DOHH2 (cell line): ENCODE results near the gene PCMT1.

Experiments used
- H3F3A ChIP-seq: fragments of 200-600 bp; sonication (generic), shearing (Covaris generic); 2 replicates; pipeline ENCODE4 v1.6.0; 2016; ENCODE audit warnings: antibody characterized with exemption, mild to moderate bottlenecking; ENCODE audit not compliant: control insufficient read depth, insufficient read depth
- H3K27ac ChIP-seq: fragments of 200-600 bp; sonication (generic); 2 replicates; pipeline ENCODE4 v1.5.1; 2014; ENCODE audit warnings: low read depth, mild to moderate bottlenecking, low read length, moderate library complexity
- H3K27me3 ChIP-seq: fragments of 200-600 bp; sonication (generic); 2 replicates; pipeline ENCODE4 v1.6.1; 2014; ENCODE audit warnings: mild to moderate bottlenecking, low read length, mixed read lengths; ENCODE audit not compliant: control insufficient read depth
- H3K36me3 ChIP-seq: fragments of 200-600 bp; sonication (generic); 2 replicates; pipeline ENCODE4 v1.6.1; 2014; ENCODE audit warnings: mild to moderate bottlenecking, low read length, moderate library complexity, mixed read lengths; ENCODE audit not compliant: control insufficient read depth
- H3K4me1 ChIP-seq: fragments of 200-600 bp; sonication (generic); 2 replicates; pipeline ENCODE4 v1.6.1; 2014; ENCODE audit warnings: mild to moderate bottlenecking, low read length, mixed read lengths; ENCODE audit not compliant: control insufficient read depth
- H3K4me2 ChIP-seq: fragments of 200-600 bp; sonication (generic); 2 replicates; pipeline ENCODE4 v1.6.0; 2014; ENCODE audit warnings: mild to moderate bottlenecking, low read length, moderate library complexity
- H3K4me3 ChIP-seq: fragments of 200-600 bp; sonication (generic); 2 replicates; pipeline ENCODE4 v1.5.1; 2014; ENCODE audit warnings: mild to moderate bottlenecking, low read length, mixed read lengths
- H3K79me2 ChIP-seq: fragments of 200-600 bp; sonication (generic); 2 replicates; pipeline ENCODE4 v1.6.1; 2014; ENCODE audit warnings: mild to moderate bottlenecking, low read length, mixed read lengths; ENCODE audit not compliant: control insufficient read depth
- H3K9me2 ChIP-seq: fragments of 200-600 bp; sonication (generic); replicated peaks from 2 replicates; pipeline ENCODE4 v1.6.1; 2014; ENCODE audit warnings: mild to moderate bottlenecking, low read length, mixed read lengths; ENCODE audit not compliant: control insufficient read depth
- H3K9me3 ChIP-seq: fragments of 200-600 bp; sonication (generic); 2 replicates; pipeline ENCODE4 v1.6.1; 2014; ENCODE audit warnings: antibody characterized with exemption, low read length, mixed read lengths; ENCODE audit not compliant: control insufficient read depth, insufficient read depth
- H4K20me1 ChIP-seq: fragments of 200-600 bp; sonication (generic); 2 replicates; pipeline ENCODE4 v1.6.0; 2014; ENCODE audit warnings: low read depth, mild to moderate bottlenecking, antibody characterized with exemption, low read length, moderate library complexity; ENCODE audit not compliant: control insufficient read depth, insufficient read depth
- EZH2phosphoT487 ChIP-seq: fragments of 200-600 bp; sonication (generic); IDR thresholded peaks from 2 replicates; pipeline ENCODE4 v1.6.1; 2017; ENCODE audit warnings: borderline replicate concordance, mild to moderate bottlenecking, antibody characterized with exemption, low read length, moderate library complexity, mixed read lengths
- TF ChIP-seq, protein P1 (sequence below): fragments of 200-600 bp; sonication (generic); IDR thresholded peaks from one replicate; pipeline ENCODE4 v1.5.1; 2014; ENCODE audit warnings: antibody characterized with exemption, mild to moderate bottlenecking, low read depth, low read length; ENCODE audit not compliant: poor library complexity, severe bottlenecking

PCMT1 gene

DNA sequence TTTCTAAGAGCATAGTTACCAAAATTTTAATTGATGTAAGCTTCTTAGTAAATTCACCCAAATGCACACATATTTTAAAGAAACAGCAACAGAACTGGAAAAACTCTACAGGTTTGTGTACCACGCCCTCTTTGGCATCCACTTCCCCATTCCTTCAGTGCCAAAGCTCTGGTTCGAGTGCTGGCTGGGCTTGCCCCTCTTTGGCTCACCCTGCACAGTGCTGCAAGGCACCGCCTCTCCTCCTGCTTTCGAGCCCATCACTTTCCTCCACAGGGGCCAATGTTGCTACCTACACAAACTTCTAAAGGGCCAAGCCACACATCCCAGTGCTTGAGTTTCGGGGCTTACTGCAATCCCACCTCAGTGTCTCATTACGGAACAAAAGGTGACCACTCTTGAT is 105.0 kb downstream of the PCMT1 start:
- no peak for TF ChIP-seq EZH2phosphoT487
- TF ChIP-seq, protein P1, sequence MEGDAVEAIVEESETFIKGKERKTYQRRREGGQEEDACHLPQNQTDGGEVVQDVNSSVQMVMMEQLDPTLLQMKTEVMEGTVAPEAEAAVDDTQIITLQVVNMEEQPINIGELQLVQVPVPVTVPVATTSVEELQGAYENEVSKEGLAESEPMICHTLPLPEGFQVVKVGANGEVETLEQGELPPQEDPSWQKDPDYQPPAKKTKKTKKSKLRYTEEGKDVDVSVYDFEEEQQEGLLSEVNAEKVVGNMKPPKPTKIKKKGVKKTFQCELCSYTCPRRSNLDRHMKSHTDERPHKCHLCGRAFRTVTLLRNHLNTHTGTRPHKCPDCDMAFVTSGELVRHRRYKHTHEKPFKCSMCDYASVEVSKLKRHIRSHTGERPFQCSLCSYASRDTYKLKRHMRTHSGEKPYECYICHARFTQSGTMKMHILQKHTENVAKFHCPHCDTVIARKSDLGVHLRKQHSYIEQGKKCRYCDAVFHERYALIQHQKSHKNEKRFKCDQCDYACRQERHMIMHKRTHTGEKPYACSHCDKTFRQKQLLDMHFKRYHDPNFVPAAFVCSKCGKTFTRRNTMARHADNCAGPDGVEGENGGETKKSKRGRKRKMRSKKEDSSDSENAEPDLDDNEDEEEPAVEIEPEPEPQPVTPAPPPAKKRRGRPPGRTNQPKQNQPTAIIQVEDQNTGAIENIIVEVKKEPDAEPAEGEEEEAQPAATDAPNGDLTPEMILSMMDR: no peak
- Histone ChIP-seq H3K9me3 (no peaks in the 10 kb centered on the region), H3K4me2 (no peak overlapping the region), H3K4me1 (peaks cover 17% of the 10 kb centered on the region), H3K27me3 (no peaks in the 10 kb centered on the region), H3K4me3 (no peak overlapping the region), H4K20me1 (no peaks in the 10 kb centered on the region), H3K27ac (no peak overlapping the region), H3K79me2 (no peaks in the 10 kb centered on the region), H3K36me3 (no peaks in the 10 kb centered on the region), H3K9me2 (no peaks in the 10 kb centered on the region), H3F3A (no peaks in the 10 kb centered on the region)

DNA sequence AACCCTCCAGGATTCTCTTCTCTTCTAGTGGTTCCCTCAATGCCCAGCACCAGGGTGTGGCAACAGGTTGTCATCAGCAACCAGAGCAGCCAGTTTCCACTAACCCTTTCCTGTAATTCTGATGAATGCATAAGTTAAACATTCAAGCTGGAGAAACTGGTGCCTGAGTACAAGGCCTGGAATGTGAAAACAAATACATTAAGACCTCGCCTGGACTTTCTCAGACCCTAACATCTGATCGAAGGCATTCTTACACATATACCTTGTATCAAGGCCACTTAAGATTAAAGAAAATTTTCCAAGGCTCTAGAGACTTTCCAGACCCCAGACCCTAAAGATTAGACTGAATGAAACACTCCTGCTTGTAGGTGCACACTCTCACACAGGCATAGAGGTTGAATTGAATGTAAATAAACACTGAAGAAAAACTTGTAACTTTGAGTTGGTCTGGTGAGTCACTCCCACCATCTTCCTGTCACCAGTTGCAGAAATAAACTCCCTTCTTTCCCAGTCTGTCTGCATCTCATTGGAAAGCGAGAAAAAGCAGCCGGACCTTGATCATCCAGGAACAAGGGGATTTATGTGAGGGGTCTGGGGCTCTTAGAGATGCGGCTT is 105.6 kb downstream of the PCMT1 start:
- no peaks in the 10 kb centered on the region for H3K9me2 ChIP-seq
- H3F3A ChIP-seq: no peaks in the 10 kb centered on the region
- no peaks in the 10 kb centered on the region for H3K79me2 ChIP-seq
- no peaks in the 10 kb centered on the region for H3K36me3 ChIP-seq
- no peaks in the 10 kb centered on the region for H3K27me3 ChIP-seq
- no peaks in the 10 kb centered on the region for H3K9me3 ChIP-seq
- no peak overlapping the region for H3K4me2 ChIP-seq
- no peak overlapping the region for H3K27ac ChIP-seq
- H3K4me3 ChIP-seq: no peak overlapping the region
- H4K20me1 ChIP-seq: no peaks in the 10 kb centered on the region
- H3K4me1 ChIP-seq: peaks cover 17% of the 10 kb centered on the region
- TF ChIP-seq, protein P1: no peak
- TF ChIP-seq EZH2phosphoT487: no peak

DNA sequence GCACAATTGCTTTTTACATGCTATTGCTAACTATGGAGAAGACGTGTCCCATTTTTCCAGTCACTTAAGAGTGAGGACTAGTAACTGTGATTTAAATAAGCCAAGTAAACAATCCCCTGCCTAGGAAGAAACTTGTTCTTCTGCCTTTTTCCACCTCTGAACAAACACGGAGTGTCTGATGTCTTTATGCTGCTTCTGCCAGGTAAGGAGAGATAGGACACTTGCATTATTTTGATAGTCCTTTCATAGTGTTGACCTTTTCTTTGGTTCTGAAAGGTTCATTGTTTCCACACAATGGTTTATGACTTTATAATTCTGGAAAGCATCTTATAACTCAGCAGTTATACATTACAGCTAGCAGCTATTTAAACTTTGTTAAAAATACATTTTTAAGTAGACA is 106.2 kb downstream of the PCMT1 start:
- Histone ChIP-seq H3K9me3 (no peaks in the 10 kb centered on the region), H3K36me3 (no peaks in the 10 kb centered on the region), H3K27ac (no peak overlapping the region), H3K4me3 (no peak overlapping the region), H3K27me3 (peaks cover 2% of the 10 kb centered on the region; the same call in 1 of the 2 replicates), H4K20me1 (no peaks in the 10 kb centered on the region), H3F3A (no peaks in the 10 kb centered on the region), H3K4me2 (no peak overlapping the region), H3K4me1 (peaks cover 17% of the 10 kb centered on the region), H3K79me2 (no peaks in the 10 kb centered on the region), H3K9me2 (no peaks in the 10 kb centered on the region)
- no peak for TF ChIP-seq EZH2phosphoT487
- TF ChIP-seq, protein P1: no peak
